Heart left ventricle (tissue), 16 donors: ENCODE measurements around the gene ARID3A. TPM values are rescaled to one million over a fixed set of nuclear protein-coding genes. Genes with fewer than 3 reads are reported as not detected.

ENCODE experiments used
- ATAC-seq, 4 donors: fragments of 200-7000 bp; cut with Tn5 transposase; one replicate each; pipeline ENCODE4 v1.9.1; 2020 to 2022; ENCODE audit warnings: moderate library complexity in 4 of 4, mild to moderate bottlenecking in 3 of 4, moderate number of reproducible peaks in 1 of 4
- DNase-seq, 5 donors: peaks; one replicate each; pipeline ENCODE4 v3.0.0-alpha.2; 2020
- H3K27ac ChIP-seq, 12 donors: fragments of 200-600 bp; sonication (generic) in 4 of 12; one replicate each; pipeline versions ENCODE4 v1.5.0 to v1.8.0; 2016 to 2022; ENCODE audit warnings: mild to moderate bottlenecking in 2 of 12
- H3K27me3 ChIP-seq, 9 donors: fragments of 200-600 bp; sonication (generic) in 2 of 9; one replicate each; pipeline versions ENCODE4 v1.5.1 to v1.8.0; 2016 to 2022; ENCODE audit warnings: mild to moderate bottlenecking in 3 of 9
- H3K36me3 ChIP-seq, 9 donors: fragments of 200-600 bp; sonication (generic) in 2 of 9; one replicate each; pipeline versions ENCODE4 v1.5.0 to v1.8.0; 2018 to 2022; ENCODE audit warnings: mild to moderate bottlenecking in 2 of 9
- H3K4me1 ChIP-seq, 12 donors: fragments of 200-600 bp; sonication (generic) in 4 of 12; one replicate each; pipeline versions ENCODE4 v1.5.0 to v1.8.0; 2016 to 2022; ENCODE audit warnings: mild to moderate bottlenecking in 3 of 12
- H3K4me3 ChIP-seq, 12 donors: fragments of 200-600 bp; sonication (generic) in 4 of 12; one replicate each; pipeline versions ENCODE4 v1.5.0 to v1.8.0; 2017 to 2022; ENCODE audit warnings: mild to moderate bottlenecking in 9 of 12, moderate library complexity in 4 of 12
- H3K9me3 ChIP-seq, 12 donors: fragments of 200-600 bp; sonication (generic) in 4 of 12; one replicate each; pipeline versions ENCODE4 v1.5.0 to v1.8.0; 2016 to 2022; ENCODE audit warnings: mild to moderate bottlenecking in 1 of 12
- CTCF ChIP-seq, 12 donors: fragments of 200-600 bp; sonication (generic) in 4 of 12; IDR thresholded peaks; one replicate each; pipeline versions ENCODE4 v1.5.0 to v1.8.0; 2018 to 2022; ENCODE audit warnings: antibody characterized with exemption in 12 of 12, mild to moderate bottlenecking in 5 of 12
- POLR2A ChIP-seq, 2 donors: fragments of 450-650 bp; IDR thresholded peaks; one replicate each; pipeline ENCODE4 v1.6.1; 2017; ENCODE audit warnings: antibody characterized with exemption in 2 of 2, mild to moderate bottlenecking in 2 of 2, moderate library complexity in 2 of 2
- WGBS, 4 donors: extraction: QIAGEN DNeasy Blood & Tissue Kit in 2 of 4; methylation state at CpG; one replicate each; pipeline versions ENCODE4 v1.1.5 to v1.1.7; 2013 to 2018; 5-methylcytosine and 5-hydroxymethylcytosine counted together
- intact Hi-C, 10 donors: fragments of 100-400 bp; cut with DNase I; formaldehyde crosslinking; loops; one replicate each; pipeline versions ENCODE4 v1.11.1 to v1.14.2; 2022
- polyA plus RNA-seq, 2 donors: library from polyadenylated mRNA; stranded (reverse); fragments of 200-250 nt; gene quantifications; one replicate each; pipeline ENCODE4 v1.2.3, GENCODE V29; 2013
- total RNA-seq, 9 donors: library from RNA; depleted of rRNA in 2 of 9; stranded (reverse); fragments of >200 nt in 2 of 9; fragmentation: NEBNext Ultra II Directional in 3 of 9; extraction: Animal tissue kit (Norgen Biotek cat#: 25700) in 3 of 9; gene quantifications; one replicate each; pipeline versions ENCODE4 v1.1.0 to v1.2.4, GENCODE V29; 2016 to 2023
- donor health status: ischemic (EF 13 %, LVEDD 7.1; RV severe dilation, severe dysfunction).
- donor health status: healthy with polysubstance abuse.
- donor health status: DM: no; HTN: yes; CAD: no.
- donor health status: DM: no; HTN: no; CAD: no.
- donor health status: ischemic (EF 25% LVEDD 6.9; RV normal size, moderate dysfunction).
- donor health status: ischemic (EF 25% LVEDD 5.7; RV mildly dilated, moderate dysfunction).
- donor health status: healthy.
- donor health status: DM: yes; HTN: yes; CAD: no.
- donor health status: ischemic (EF 35%, LVEDD 5.7; RV mildly dilated, moderate dysfunction).
- donor health status: nonischemic (EF 11% LVEDD 7.7; RV severe dilation, severe dysfunction).
- donor health status: DM: yes; HTN: yes; CAD: no.
- donor health status: PGD.
- donor health status: ischemic (EF 29% LVEDD 5.4; RV normal size, mild dysfunction).
- donor health status: nonischemic (EF 23%, LVEDD 6.1; RV moderate dilation, normal function).

Gene ARID3A
- total and polyA plus RNA-seq, 11 donors = 1.9 to 15.7 (median 5.8) TPM

DNA sequence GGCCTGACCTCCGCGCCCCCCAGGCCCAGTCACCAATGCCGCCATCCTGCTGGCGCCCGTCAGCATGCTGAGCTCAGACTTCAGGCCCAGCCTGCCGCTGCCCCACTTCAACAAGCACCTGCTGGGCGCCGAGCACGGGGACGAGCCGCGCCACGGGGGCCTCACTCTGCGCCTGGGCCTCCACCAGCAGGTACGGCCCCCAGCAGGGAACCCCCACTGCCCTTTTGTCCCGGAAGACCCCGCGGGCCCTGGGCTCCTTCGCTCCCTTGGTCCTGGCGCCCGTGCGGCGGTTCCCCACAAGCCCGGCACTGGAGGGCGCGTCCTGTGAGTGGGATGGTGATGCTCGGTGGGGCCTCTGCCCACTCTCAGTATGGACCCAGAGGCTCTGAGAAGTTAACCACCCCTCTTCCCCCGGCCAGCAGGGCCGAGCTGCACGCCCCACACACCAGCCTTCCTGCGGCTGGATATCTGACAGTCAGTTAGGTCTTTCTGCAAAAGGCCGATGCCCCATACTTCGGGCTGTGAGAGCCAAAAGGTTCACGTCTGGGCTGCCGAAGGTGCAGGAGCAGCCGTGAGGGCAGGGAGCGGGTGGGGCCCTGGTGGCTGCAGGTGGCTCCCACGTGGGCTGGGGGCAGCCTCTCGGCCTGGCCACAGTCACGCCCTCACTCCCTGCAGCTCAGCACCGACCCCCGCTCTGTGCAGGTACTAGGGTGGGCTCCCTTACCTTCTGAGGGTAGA is 66.3 kb downstream of the ARID3A start:
- Histone ChIP-seq H3K4me3 (no peak overlapping the region), H3K27me3 (peaks cover 0 to 25% (median 15%) of the 10 kb centered on the region in 9 donors), H3K27ac (no peak overlapping the region), H3K4me1 (peaks cover 0 to 14% (median 6%) of the 10 kb centered on the region in 12 donors), H3K9me3 (no peaks in the 10 kb centered on the region), H3K36me3 (peaks cover 0 to 57% (median 14%) of the 10 kb centered on the region in 9 donors)
- no peak for TF ChIP-seq CTCF (IDR thresholded peaks at IDR 0.05)
- no peak for TF ChIP-seq POLR2A (IDR thresholded peaks at IDR 0.05)
- 91 to 96% (median 95%) methylated on average over 15 to 42 of the region's 42 CpGs for WGBS, 4 donors
- DNase-seq (no peak), ATAC-seq (no peak)
- intact Hi-C loops = no loop called here

- DNase-seq (no peak), ATAC-seq (no peak)
- Histone ChIP-seq H3K36me3 (peaks cover 0 to 52% (median 14%) of the 10 kb centered on the region in 9 donors), H3K9me3 (no peaks in the 10 kb centered on the region), H3K4me3 (no peak overlapping the region), H3K27me3 (peaks cover 4 to 30% (median 21%) of the 10 kb centered on the region in 9 donors), H3K4me1 (peaks cover 0 to 14% (median 6%) of the 10 kb centered on the region in 12 donors), H3K27ac (no peak overlapping the region)
- TF ChIP-seq POLR2A (IDR thresholded peaks at IDR 0.05) = no peak
- TF ChIP-seq CTCF (IDR thresholded peaks at IDR 0.05) = no peak
- WGBS, 4 donors = 87 to 91% (median 90%) methylated on average over 12 to 13 of the region's 13 CpGs
- intact Hi-C loops = no loop called here
These were observed 66.8 kb downstream of the ARID3A start for GRCh38 chr19:992670-993055.

DNA sequence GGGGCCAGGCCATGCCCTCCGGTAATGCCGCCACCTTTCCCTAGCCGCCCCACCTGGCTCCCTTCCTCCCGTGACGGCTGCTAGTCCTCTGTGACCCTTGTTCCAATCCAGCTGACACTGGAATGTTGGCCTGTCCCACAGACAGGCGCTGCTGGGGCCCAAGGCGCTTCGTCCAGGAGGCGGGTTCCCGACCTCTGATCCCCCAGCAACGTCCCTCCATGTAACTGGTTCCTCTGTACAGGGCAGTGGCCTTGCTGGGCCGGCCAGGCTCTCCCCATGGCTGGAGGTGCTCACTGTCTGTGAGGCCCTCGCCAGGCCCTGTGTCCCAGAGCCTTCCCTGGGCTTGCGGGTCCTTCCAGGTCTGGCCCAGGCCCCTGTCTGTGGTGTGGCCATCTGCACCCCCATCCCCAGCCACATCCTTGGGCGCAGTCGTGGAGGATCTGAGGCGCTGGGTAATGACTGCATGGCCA is 67.6 kb downstream of the ARID3A start:
- Histone ChIP-seq H3K27ac (no peak overlapping the region), H3K4me1 (peaks cover 0 to 14% (median 6%) of the 10 kb centered on the region in 12 donors), H3K4me3 (no peak overlapping the region), H3K9me3 (no peaks in the 10 kb centered on the region), H3K27me3 (peaks cover 9 to 38% (median 28%) of the 10 kb centered on the region in 9 donors), H3K36me3 (peaks cover 0 to 49% (median 14%) of the 10 kb centered on the region in 9 donors)
- WGBS, 4 donors = 89 to 93% (median 90%) methylated on average over 11 to 17 of the region's 17 CpGs
- TF ChIP-seq POLR2A (IDR thresholded peaks at IDR 0.05) = no peak
- no peak for TF ChIP-seq CTCF (IDR thresholded peaks at IDR 0.05)
- ATAC-seq (no peak), DNase-seq (no peak)
- intact Hi-C loops = no loop called here

DNA sequence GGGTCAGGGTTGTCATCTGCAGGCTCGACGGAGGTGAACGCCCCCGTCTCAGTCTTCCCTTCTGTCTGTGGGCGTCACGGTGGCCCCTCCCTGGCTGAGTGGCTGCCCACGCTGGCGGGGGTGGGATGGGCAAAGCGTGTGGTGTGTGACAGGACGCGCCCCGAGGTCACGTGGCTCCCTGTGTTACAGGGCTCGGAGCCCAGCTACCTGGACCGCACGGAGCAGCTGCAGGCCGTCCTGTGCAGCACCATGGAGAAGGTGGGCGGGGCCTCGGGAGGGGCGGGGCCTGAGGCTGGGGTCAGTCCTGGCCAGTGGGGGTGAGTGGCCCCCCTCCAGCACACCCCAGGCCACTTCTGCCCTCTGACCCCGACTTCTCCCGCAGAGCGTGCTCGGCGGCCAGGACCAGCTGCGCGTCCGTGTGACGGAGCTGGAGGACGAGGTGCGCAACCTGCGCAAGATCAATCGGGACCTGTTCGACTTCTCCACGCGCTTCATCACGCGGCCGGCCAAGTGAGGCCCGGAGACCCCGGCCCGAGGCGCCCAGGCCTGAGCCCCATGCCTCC is 68.1 kb downstream of the ARID3A start:
- peaks cover 0 to 14% (median 6%) of the 10 kb centered on the region in 12 donors for H3K4me1 ChIP-seq
- no peak overlapping the region for H3K27ac ChIP-seq
- TF ChIP-seq POLR2A (IDR thresholded peaks at IDR 0.05) (no peak), CTCF (IDR thresholded peaks at IDR 0.05) (no peak)
- ATAC-seq (no peak), DNase-seq (no peak)
- H3K4me3 ChIP-seq = no peak overlapping the region
- 90 to 93% (median 92%) methylated on average over 38 to 43 of the region's 43 CpGs for WGBS, 4 donors
- H3K27me3 ChIP-seq = peaks cover 10 to 42% (median 31%) of the 10 kb centered on the region in 9 donors
- H3K36me3 ChIP-seq = peaks cover 0 to 46% (median 14%) of the 10 kb centered on the region in 9 donors
- no peaks in the 10 kb centered on the region for H3K9me3 ChIP-seq
- intact Hi-C loops = no loop called here
